Nephron progenitor cell (in vitro differentiated cells): ENCODE measurements around the gene PDZD4.

Source experiments
- DNase-seq: peaks from one replicate; pipeline ENCODE4 v3.0.0; 2021
- H3K27ac Mint-ChIP-seq: 2 replicates; pipeline ENCODE4 v1.8.0; 2021; ENCODE audit warnings: mild to moderate bottlenecking, moderate library complexity, mixed read lengths
- H3K27me3 Mint-ChIP-seq: 2 replicates; pipeline ENCODE4 v1.8.0; 2021; ENCODE audit warnings: mild to moderate bottlenecking, low read depth, mixed read lengths; ENCODE audit not compliant: poor library complexity
- H3K36me3 Mint-ChIP-seq: 2 replicates; pipeline ENCODE4 v1.8.0; 2021; ENCODE audit warnings: low read depth, mixed read lengths
- H3K4me1 Mint-ChIP-seq: 2 replicates; pipeline ENCODE4 v1.8.0; 2021; ENCODE audit warnings: mixed read lengths
- H3K4me3 Mint-ChIP-seq: 2 replicates; pipeline ENCODE4 v1.8.0; 2021; ENCODE audit warnings: mild to moderate bottlenecking, moderate library complexity, mixed read lengths
- H3K9me3 Mint-ChIP-seq: 2 replicates; pipeline ENCODE4 v1.8.0; 2021; ENCODE audit warnings: mild to moderate bottlenecking, moderate library complexity, mixed read lengths
- TF ChIP-seq, protein P1 (sequence below): fragments of 200-600 bp; sonication (generic); IDR thresholded peaks from 2 replicates; pipeline ENCODE4 v1.5.0; 2021; ENCODE audit warnings: antibody characterized with exemption

Gene PDZD4

DNA sequence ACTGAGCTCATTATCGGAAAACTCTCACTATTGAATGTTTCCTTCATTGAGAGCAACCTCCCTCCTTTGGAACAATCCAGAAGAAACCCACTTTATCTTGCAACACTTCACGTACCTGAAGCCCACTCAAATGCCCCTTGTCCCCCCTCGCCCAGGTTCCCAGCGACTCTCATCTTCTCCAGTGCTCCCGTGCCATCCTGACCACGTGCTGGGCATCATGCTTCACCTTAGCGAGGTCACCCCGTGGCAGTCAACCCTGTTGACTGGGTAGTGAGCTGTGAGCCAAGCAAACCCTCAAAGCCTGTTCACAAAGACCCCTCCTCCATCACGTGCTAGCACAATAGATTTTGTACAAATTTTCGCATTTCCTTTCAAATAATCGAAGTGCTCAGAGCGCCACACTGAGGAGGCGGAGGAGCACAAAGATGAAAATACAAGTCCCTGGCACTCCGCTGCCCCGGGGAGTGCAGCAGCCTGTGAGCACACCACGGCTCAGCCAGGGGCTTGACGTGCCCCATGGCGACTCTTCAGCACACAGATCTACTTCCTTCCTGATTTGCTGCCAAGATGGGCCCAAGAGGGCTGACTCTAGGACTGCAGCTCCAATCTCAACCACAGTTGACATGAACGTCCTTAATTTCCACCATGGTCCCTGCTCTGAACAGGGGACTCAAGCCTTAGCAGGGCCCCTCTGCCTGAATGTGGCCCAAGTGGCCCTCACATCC is 15.6 kb downstream of the PDZD4 start:
- DNase-seq = no peak
- no peaks in the 10 kb centered on the region for H3K36me3 Mint-ChIP-seq
- peaks cover 28% of the 10 kb centered on the region for H3K4me1 Mint-ChIP-seq
- H3K27me3 Mint-ChIP-seq = no peaks in the 10 kb centered on the region
- no peak overlapping the region for H3K4me3 Mint-ChIP-seq
- TF ChIP-seq, protein P1, sequence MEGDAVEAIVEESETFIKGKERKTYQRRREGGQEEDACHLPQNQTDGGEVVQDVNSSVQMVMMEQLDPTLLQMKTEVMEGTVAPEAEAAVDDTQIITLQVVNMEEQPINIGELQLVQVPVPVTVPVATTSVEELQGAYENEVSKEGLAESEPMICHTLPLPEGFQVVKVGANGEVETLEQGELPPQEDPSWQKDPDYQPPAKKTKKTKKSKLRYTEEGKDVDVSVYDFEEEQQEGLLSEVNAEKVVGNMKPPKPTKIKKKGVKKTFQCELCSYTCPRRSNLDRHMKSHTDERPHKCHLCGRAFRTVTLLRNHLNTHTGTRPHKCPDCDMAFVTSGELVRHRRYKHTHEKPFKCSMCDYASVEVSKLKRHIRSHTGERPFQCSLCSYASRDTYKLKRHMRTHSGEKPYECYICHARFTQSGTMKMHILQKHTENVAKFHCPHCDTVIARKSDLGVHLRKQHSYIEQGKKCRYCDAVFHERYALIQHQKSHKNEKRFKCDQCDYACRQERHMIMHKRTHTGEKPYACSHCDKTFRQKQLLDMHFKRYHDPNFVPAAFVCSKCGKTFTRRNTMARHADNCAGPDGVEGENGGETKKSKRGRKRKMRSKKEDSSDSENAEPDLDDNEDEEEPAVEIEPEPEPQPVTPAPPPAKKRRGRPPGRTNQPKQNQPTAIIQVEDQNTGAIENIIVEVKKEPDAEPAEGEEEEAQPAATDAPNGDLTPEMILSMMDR = no peak
- peaks cover 70% of the 10 kb centered on the region for H3K9me3 Mint-ChIP-seq
- H3K27ac Mint-ChIP-seq = no peak overlapping the region

DNA sequence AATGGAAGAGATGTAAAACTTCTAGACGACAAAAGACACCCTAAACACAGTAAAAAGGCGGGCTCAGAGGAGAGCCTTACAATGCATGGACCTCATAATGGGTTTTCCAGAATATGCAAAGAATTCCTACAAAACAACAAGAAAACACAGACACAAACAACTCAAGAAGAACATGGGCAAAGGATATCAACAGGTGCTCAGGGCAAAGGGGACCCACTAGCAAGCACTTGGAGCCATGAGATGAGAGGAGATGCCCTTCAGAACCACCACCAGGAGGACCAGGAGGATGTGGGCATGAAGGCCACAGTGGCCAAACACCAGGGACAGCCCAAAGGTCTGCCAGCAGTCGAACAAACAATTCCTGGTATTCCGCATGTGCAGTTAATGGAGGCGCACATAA is 17.2 kb downstream of the PDZD4 start:
- no peaks in the 10 kb centered on the region for H3K36me3 Mint-ChIP-seq
- H3K27ac Mint-ChIP-seq = no peak overlapping the region
- no peak for DNase-seq
- no peak overlapping the region for H3K4me3 Mint-ChIP-seq
- TF ChIP-seq, protein P1 = no peak
- peaks cover 70% of the 10 kb centered on the region for H3K9me3 Mint-ChIP-seq
- H3K27me3 Mint-ChIP-seq = no peaks in the 10 kb centered on the region
- peaks cover 23% of the 10 kb centered on the region for H3K4me1 Mint-ChIP-seq

DNA sequence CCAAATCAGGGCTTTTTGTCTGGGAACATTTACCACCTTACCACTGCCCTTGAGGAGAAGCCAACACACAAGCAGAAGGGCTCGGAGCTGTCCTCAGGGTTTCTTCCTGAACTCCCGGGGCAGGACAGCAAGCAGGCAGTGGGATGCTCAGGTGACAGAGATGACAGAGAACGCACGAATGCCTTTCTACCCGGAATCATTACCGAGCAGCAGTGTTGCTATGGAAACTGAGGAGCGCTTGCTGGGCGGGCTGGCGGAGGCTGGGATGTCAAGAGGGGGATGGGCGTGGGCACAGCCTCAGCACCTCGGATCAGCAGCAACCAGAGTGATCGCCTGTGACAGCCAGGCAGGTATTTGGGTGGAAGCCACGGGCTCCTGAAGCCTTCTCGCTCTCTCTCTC is 18.1 kb downstream of the PDZD4 start:
- peaks cover 65% of the 10 kb centered on the region for H3K9me3 Mint-ChIP-seq
- peaks cover 22% of the 10 kb centered on the region for H3K4me1 Mint-ChIP-seq
- no peaks in the 10 kb centered on the region for H3K27me3 Mint-ChIP-seq
- no peak overlapping the region for H3K4me3 Mint-ChIP-seq
- DNase-seq = no peak
- no peak overlapping the region for H3K27ac Mint-ChIP-seq
- TF ChIP-seq, protein P1 = no peak
- H3K36me3 Mint-ChIP-seq = no peaks in the 10 kb centered on the region

DNA sequence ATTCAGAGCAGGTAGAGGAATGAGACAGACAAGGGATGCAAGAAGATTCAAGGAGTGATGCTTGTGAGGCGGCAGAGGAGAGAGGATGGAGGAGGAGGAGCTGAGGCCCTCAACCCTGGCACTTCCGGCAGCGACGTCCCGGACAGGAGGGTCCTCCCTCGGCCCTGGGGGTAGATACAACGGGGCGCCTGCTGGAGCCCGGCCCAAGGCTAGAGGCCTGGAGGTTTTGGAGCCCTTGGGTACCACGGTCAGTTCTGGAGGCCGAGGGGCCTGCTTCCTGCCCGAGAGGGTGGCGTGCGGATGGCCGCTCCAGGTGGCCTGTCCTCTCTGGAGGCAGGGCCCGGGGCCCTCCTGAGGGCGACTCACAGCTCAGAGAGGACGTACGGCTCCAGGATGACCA is 22.4 kb downstream of the PDZD4 start:
- TF ChIP-seq, protein P1 = no peak
- no peak overlapping the region for H3K27ac Mint-ChIP-seq
- H3K36me3 Mint-ChIP-seq = no peaks in the 10 kb centered on the region
- H3K4me1 Mint-ChIP-seq = peaks cover 14% of the 10 kb centered on the region
- no peak overlapping the region for H3K4me3 Mint-ChIP-seq
- no peak for DNase-seq
- H3K9me3 Mint-ChIP-seq = peaks cover 53% of the 10 kb centered on the region
- no peaks in the 10 kb centered on the region for H3K27me3 Mint-ChIP-seq

DNA sequence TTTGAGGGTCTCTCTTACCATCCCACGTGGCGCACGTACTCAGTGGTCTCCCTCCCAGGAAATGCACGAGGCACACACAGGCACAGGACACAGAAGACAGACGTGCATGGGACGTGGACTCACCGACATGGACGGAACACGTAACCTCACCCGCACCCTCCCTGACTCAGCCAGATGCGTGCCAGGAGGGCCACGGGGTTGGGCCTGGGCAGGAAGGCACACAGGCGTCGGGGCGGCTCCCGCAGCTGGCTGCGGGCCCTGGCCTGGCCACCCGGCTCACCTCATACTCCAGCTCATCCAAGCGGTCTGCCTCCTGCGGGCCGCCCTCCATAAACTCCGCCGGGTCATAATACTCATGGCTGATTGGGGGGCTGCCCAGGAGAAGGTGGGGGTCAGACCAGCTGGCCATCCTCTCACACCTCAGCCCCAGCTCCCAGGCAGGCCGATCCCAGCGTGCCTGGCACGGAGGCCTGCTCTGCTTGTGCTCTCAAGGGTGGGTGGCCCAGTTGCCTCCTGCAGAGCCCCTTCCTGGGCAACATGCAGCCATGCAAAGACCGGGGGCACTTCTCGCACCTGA is 23.3 kb downstream of the PDZD4 start:
- Mint-ChIP-seq H3K4me3 (no peak overlapping the region), H3K27me3 (no peaks in the 10 kb centered on the region), H3K27ac (no peak overlapping the region), H3K4me1 (peaks cover 19% of the 10 kb centered on the region), H3K9me3 (peaks cover 53% of the 10 kb centered on the region), H3K36me3 (no peaks in the 10 kb centered on the region)
- no peak for DNase-seq
- TF ChIP-seq, protein P1 = no peak

DNA sequence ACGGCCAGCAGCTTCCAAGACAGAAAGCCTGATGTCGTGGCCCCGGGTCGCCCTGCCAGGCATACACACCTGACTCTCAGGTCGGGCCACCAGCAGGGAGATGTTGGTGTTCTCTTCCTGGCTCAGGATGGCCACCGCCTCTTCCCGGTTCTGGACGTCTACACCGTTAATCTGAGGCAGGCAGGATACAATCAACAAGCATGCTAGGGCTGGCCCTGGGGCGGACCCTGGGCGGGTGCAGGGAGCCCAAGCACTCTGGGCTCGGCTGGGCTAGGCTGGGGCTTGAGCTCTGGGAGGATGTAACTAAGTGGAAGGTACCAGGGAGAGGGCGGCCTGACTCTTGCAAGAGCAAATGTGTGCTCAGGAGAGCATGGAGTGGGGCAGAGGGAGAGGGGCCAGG is 24.9 kb downstream of the PDZD4 start:
- Mint-ChIP-seq H3K27ac (no peak overlapping the region), H3K27me3 (no peaks in the 10 kb centered on the region), H3K9me3 (peaks cover 48% of the 10 kb centered on the region), H3K4me3 (no peak overlapping the region), H3K36me3 (no peaks in the 10 kb centered on the region), H3K4me1 (peaks cover 17% of the 10 kb centered on the region)
- TF ChIP-seq, protein P1 = no peak
- DNase-seq = no peak
